ENCODE results near the gene JARID2.

The JARID2 gene

DNA sequence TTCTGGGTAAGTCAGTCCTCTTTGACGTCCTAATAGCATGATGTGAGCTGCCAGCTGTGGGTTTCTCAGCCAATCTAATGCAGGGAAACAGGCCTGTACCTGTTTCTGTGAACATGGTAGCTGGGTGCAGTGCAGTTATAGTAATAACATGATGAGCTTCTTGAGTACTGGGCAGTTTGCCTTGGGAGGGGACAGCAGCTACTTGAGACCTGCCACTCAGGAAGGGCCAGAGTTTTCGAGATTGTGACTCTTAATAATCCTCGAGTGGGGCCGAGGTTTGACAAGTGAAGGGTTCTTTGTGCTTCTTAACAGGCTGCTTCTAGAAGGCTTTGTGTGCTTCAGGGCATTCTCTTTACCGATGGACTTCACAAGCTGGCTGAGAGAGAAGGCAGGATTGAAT lies 180.1 kb downstream of the JARID2 start:
- no peaks in the 10 kb centered on the region for H3F3A ChIP-seq (ENCODE audit: insufficient read depth, low read length)
- H3K4me1 ChIP-seq (ENCODE audit: insufficient read depth, low read length, severe bottlenecking): peaks cover 8% of the 10 kb centered on the region
- H3K27ac ChIP-seq (ENCODE audit: low read depth, low read length, poor library complexity, severe bottlenecking): no peak overlapping the region
- H3K9me2 ChIP-seq (ENCODE audit: low read depth, low read length): no peaks in the 10 kb centered on the region
- H3K4me3 ChIP-seq (ENCODE audit: low read depth, low read length, poor library complexity, severe bottlenecking): no peak overlapping the region
- no peaks in the 10 kb centered on the region for H3K36me3 ChIP-seq (ENCODE audit: insufficient read depth, low read length)
- no peak overlapping the region for H3K4me2 ChIP-seq (ENCODE audit: low read length)
- no peaks in the 10 kb centered on the region for H3K27me3 ChIP-seq (ENCODE audit: insufficient read depth, low read length)
- no peak overlapping the region for H3K9ac ChIP-seq (ENCODE audit: low read length)
- no peak overlapping the region for H2AFZ ChIP-seq (ENCODE audit: low read length)
- no peaks in the 10 kb centered on the region for H3K9me3 ChIP-seq (ENCODE audit: low read length)
- no peaks in the 10 kb centered on the region for H3K79me2 ChIP-seq (ENCODE audit: insufficient read depth, low read length)
- H4K20me1 ChIP-seq (ENCODE audit: insufficient read depth, low read length): no peaks in the 10 kb centered on the region
- no peak for TF ChIP-seq CTCF (IDR thresholded peaks at IDR 0.05; ENCODE audit: low read length)
- TF ChIP-seq EZH2 (IDR thresholded peaks at IDR 0.05; ENCODE audit: borderline replicate concordance, low read length): no peak

- H3K4me1 ChIP-seq (ENCODE audit: insufficient read depth, low read length, severe bottlenecking): peaks cover 8% of the 10 kb centered on the region
- H3K27me3 ChIP-seq (ENCODE audit: insufficient read depth, low read length): no peaks in the 10 kb centered on the region
- H3K4me3 ChIP-seq (ENCODE audit: low read depth, low read length, poor library complexity, severe bottlenecking): no peak overlapping the region
- H3K9me3 ChIP-seq (ENCODE audit: low read length): no peaks in the 10 kb centered on the region
- H3K9me2 ChIP-seq (ENCODE audit: low read depth, low read length): no peaks in the 10 kb centered on the region
- H4K20me1 ChIP-seq (ENCODE audit: insufficient read depth, low read length): no peaks in the 10 kb centered on the region
- H3K9ac ChIP-seq (ENCODE audit: low read length): no peak overlapping the region
- no peaks in the 10 kb centered on the region for H3K79me2 ChIP-seq (ENCODE audit: insufficient read depth, low read length)
- no peak overlapping the region for H3K4me2 ChIP-seq (ENCODE audit: low read length)
- TF ChIP-seq EZH2 (IDR thresholded peaks at IDR 0.05; ENCODE audit: borderline replicate concordance, low read length) (no peak), CTCF (IDR thresholded peaks at IDR 0.05; ENCODE audit: low read length) (no peak)
- no peak overlapping the region for H2AFZ ChIP-seq (ENCODE audit: low read length)
- H3F3A ChIP-seq (ENCODE audit: insufficient read depth, low read length): no peaks in the 10 kb centered on the region
- no peak overlapping the region for H3K27ac ChIP-seq (ENCODE audit: low read depth, low read length, poor library complexity, severe bottlenecking)
- H3K36me3 ChIP-seq (ENCODE audit: insufficient read depth, low read length): no peaks in the 10 kb centered on the region
These were observed 180.5 kb downstream of the JARID2 start for GRCh38 chr6:15426395-15426794.

DNA sequence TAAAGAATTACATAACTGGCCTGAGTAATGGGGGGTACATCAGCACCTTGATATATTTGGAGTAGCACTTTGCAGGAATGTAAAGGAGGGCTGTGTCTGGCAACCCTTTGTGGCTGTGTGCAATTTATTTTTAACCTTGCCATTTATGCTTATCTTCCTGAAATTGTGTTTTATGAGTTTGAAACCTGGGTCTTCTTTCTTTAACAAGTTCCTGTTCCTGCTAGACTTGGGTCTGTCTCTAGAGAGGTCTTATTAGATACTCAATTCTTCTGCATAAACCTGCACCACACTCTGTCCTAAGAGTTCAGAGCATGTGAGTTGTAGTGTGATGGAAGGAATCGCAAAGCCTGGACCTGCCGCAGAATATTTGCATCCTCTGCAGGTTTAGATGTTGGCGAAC lies 181.0 kb downstream of the JARID2 start:
- peaks cover 8% of the 10 kb centered on the region for H3K4me1 ChIP-seq (ENCODE audit: insufficient read depth, low read length, severe bottlenecking)
- no peaks in the 10 kb centered on the region for H3K9me3 ChIP-seq (ENCODE audit: low read length)
- H3K27me3 ChIP-seq (ENCODE audit: insufficient read depth, low read length): no peaks in the 10 kb centered on the region
- no peaks in the 10 kb centered on the region for H3K9me2 ChIP-seq (ENCODE audit: low read depth, low read length)
- H2AFZ ChIP-seq (ENCODE audit: low read length): no peak overlapping the region
- no peaks in the 10 kb centered on the region for H4K20me1 ChIP-seq (ENCODE audit: insufficient read depth, low read length)
- no peaks in the 10 kb centered on the region for H3K79me2 ChIP-seq (ENCODE audit: insufficient read depth, low read length)
- no peak overlapping the region for H3K27ac ChIP-seq (ENCODE audit: low read depth, low read length, poor library complexity, severe bottlenecking)
- no peaks in the 10 kb centered on the region for H3F3A ChIP-seq (ENCODE audit: insufficient read depth, low read length)
- H3K4me3 ChIP-seq (ENCODE audit: low read depth, low read length, poor library complexity, severe bottlenecking): no peak overlapping the region
- no peak overlapping the region for H3K9ac ChIP-seq (ENCODE audit: low read length)
- no peak overlapping the region for H3K4me2 ChIP-seq (ENCODE audit: low read length)
- TF ChIP-seq CTCF (IDR thresholded peaks at IDR 0.05; ENCODE audit: low read length): no peak
- TF ChIP-seq EZH2 (IDR thresholded peaks at IDR 0.05; ENCODE audit: borderline replicate concordance, low read length): no peak
- H3K36me3 ChIP-seq (ENCODE audit: insufficient read depth, low read length): no peaks in the 10 kb centered on the region

Data from OCI-LY1 (cell line).